Suprapubic skin (tissue), 4 donors: ENCODE data around the gene RPUSD3. TPM values are rescaled to one million over a fixed set of nuclear protein-coding genes. Genes with fewer than 3 reads are reported as not detected.

ENCODE experiments used
- DNase-seq, 2 donors: peaks; one replicate each; pipeline ENCODE4 v3.0.0-alpha.2; 2019; ENCODE audit warnings: low spot score in 2 of 2
- H3K27ac ChIP-seq: fragments of 200-600 bp; sonication (generic); one replicate; pipeline ENCODE4 v1.5.1; 2019
- H3K27me3 ChIP-seq: fragments of 200-600 bp; sonication (generic); one replicate; pipeline ENCODE4 v1.5.1; 2019
- H3K36me3 ChIP-seq: fragments of 200-600 bp; sonication (generic); one replicate; pipeline ENCODE4 v1.5.1; 2019
- H3K4me1 ChIP-seq: fragments of 200-600 bp; sonication (generic); one replicate; pipeline ENCODE4 v1.5.1; 2019
- H3K4me3 ChIP-seq: fragments of 200-600 bp; sonication (generic); one replicate; pipeline ENCODE4 v1.5.1; 2019; ENCODE audit warnings: mild to moderate bottlenecking
- H3K9me3 ChIP-seq: fragments of 200-600 bp; sonication (generic); one replicate; pipeline ENCODE4 v1.5.1; 2019
- EP300 ChIP-seq: sonication (generic); formaldehyde crosslinking; IDR thresholded peaks from one replicate; pipeline ENCODE4 v1.6.1; 2017; ENCODE audit warnings: antibody characterized with exemption
- POLR2A ChIP-seq, 2 donors: fragments of 450-650 bp; IDR thresholded peaks; one replicate each; pipeline ENCODE4 v1.6.1; 2017; ENCODE audit warnings: antibody characterized with exemption in 2 of 2, mild to moderate bottlenecking in 2 of 2, moderate library complexity in 2 of 2
- POLR2AphosphoS5 ChIP-seq, 3 donors: sonication (generic); formaldehyde crosslinking; IDR thresholded peaks; one replicate each; pipeline ENCODE4 v1.6.1; 2017; ENCODE audit warnings: antibody characterized with exemption in 3 of 3
- WGBS: methylation state at CpG from one replicate; pipeline ENCODE4 v1.1.5; 2018; 5-methylcytosine and 5-hydroxymethylcytosine counted together
- total RNA-seq, 4 donors: library from RNA; depleted of rRNA; stranded (reverse); fragments of >200 nt; gene quantifications; one replicate each; pipeline ENCODE4 v1.1.0, GENCODE V29; 2016
- TF ChIP-seq, protein P1 (sequence below), 2 donors: fragments of 200-600 bp in 1 of 2; fragments of 450-650 bp in 1 of 2; sonication (generic) in 1 of 2; IDR thresholded peaks; one replicate each; pipeline ENCODE4 v1.5.1; 2016 to 2019; ENCODE audit warnings: antibody characterized with exemption in 2 of 2, mild to moderate bottlenecking in 1 of 2, moderate library complexity in 1 of 2

RPUSD3 gene
- 10 to 100 TPM; 34.8 to 46.5 (median 42.1) TPM for total RNA-seq

DNA sequence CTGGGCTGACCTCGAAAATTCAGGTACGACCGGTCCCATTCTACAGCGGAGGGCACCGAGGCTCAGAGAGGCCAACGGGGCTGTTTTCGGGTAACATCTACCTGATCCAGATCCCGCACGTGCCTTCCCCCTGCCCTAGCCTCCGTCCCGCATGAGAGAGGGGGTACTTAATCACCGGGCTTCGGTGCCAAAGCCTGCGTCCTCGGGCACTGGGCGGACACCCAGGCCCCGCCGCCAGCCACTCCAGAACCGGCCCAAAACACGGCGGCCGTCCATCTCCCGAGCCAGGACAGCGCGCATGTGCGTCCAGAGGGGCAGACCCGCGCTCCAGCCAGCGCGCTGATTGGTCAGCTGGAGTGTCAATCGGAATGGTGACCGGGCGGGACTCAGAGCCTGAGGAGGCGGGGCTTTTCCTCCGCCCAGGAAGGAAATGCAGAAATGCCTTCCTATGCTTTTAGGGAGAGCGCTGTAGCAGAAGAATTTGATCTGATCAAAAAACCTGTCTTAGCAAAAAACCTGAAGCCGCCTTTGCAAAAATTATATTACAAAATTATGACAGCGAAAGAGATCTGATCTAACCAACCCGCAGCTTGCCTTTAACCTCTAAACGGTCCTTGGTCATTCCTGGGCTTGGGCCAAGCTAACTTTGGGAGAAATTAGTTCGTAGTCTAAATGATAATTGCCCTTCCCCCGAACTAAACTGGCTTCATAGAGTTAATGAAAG lies at the start of gene RPUSD3:
Gene RPUSD3, minus strand, starts transcription at position 294 of the 724 bp plus-strand sequence. Its CDS starts 18 bp downstream, at position 276.
- H3K9me3 ChIP-seq, result no peaks in the 10 kb centered on the region
- peaks cover 32% of the 10 kb centered on the region for H3K36me3 ChIP-seq
- peak within 1 kb of the TSS; percentile 74 for H3K4me3 ChIP-seq
- H3K27me3 ChIP-seq, result no peaks in the 10 kb centered on the region
- peaks cover 15% of the 10 kb centered on the region for H3K4me1 ChIP-seq
- peak within 1 kb of the TSS; percentile 69 for H3K27ac ChIP-seq
- DNase-seq, result peak; percentile 99
- under 1% methylated on average over 42 of the region's 42 CpGs for WGBS
- TF ChIP-seq, protein P1, sequence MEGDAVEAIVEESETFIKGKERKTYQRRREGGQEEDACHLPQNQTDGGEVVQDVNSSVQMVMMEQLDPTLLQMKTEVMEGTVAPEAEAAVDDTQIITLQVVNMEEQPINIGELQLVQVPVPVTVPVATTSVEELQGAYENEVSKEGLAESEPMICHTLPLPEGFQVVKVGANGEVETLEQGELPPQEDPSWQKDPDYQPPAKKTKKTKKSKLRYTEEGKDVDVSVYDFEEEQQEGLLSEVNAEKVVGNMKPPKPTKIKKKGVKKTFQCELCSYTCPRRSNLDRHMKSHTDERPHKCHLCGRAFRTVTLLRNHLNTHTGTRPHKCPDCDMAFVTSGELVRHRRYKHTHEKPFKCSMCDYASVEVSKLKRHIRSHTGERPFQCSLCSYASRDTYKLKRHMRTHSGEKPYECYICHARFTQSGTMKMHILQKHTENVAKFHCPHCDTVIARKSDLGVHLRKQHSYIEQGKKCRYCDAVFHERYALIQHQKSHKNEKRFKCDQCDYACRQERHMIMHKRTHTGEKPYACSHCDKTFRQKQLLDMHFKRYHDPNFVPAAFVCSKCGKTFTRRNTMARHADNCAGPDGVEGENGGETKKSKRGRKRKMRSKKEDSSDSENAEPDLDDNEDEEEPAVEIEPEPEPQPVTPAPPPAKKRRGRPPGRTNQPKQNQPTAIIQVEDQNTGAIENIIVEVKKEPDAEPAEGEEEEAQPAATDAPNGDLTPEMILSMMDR (IDR thresholded peaks at IDR 0.05), result no peak
- TF ChIP-seq EP300, result no peak
- no peak for TF ChIP-seq POLR2AphosphoS5 (IDR thresholded peaks at IDR 0.05)
- no peak for TF ChIP-seq POLR2A (IDR thresholded peaks at IDR 0.05)

DNA sequence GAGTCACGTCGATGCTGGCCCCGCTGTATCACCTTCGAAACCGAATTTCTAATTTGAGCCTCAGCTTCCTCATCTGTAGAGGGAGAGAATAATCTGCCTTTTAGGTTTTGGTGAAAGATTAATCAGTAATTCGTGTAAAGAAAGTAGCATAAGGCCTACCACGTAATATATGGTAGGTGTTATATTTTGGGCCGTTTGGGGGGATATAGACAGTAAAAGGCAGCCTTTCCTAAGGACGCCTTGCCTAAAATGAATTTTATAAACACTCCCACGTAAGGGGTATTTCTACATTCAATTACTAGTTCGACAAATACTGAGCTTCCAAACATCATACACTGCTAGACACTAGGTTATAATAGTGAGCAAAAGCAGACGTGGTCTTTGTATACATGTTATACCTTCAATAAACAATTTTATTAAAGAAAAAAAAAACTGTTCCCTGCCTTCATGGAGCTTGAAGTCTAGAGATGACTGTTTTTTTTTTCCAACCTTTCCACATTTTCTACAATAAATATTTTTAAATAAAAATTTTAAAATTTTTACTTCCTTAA lies 47.3 kb upstream of the RPUSD3 start:
- Histone ChIP-seq H3K4me3 (peak overlapping the region; percentile 86), H3K27ac (peak overlapping the region; percentile 96), H3K9me3 (no peaks in the 10 kb centered on the region), H3K27me3 (no peaks in the 10 kb centered on the region), H3K4me1 (peaks cover 35% of the 10 kb centered on the region), H3K36me3 (peaks cover 6% of the 10 kb centered on the region)
- TF ChIP-seq, protein P1 (IDR thresholded peaks at IDR 0.05), result no peak
- no peak for TF ChIP-seq EP300
- TF ChIP-seq POLR2AphosphoS5 (IDR thresholded peaks at IDR 0.05), result no peak
- TF ChIP-seq POLR2A (IDR thresholded peaks at IDR 0.05), result no peak
- DNase-seq, result no peak
- 5% methylated on average over 12 of the region's 12 CpGs for WGBS

- H3K27me3 ChIP-seq, result no peaks in the 10 kb centered on the region
- DNase-seq, result peak; percentile 94 to 95
- TF ChIP-seq, protein P1 (IDR thresholded peaks at IDR 0.05), result no peak
- TF ChIP-seq POLR2A (IDR thresholded peaks at IDR 0.05) (peak in 1 of 2 donors; percentile 88), POLR2AphosphoS5 (IDR thresholded peaks at IDR 0.05) (peak; percentile 56 to 76 (median 64)), EP300 (no peak)
- H3K4me3 ChIP-seq, result peak within 1 kb of the TSS; percentile 86
- peaks cover 6% of the 10 kb centered on the region for H3K36me3 ChIP-seq
- peak within 1 kb of the TSS; percentile 96 for H3K27ac ChIP-seq
- WGBS, result 0% methylated on average over 25 of the region's 62 CpGs
- no peaks in the 10 kb centered on the region for H3K9me3 ChIP-seq
- peaks cover 35% of the 10 kb centered on the region for H3K4me1 ChIP-seq
Measured at GRCh38 chr3:9890249-9891071, 46.7 kb upstream of the RPUSD3 start, which contains the start of gene JAGN1. Gene JAGN1, plus strand, starts transcription at chr3:9890610. Its CDS starts 113 bp downstream, at chr3:9890723.

GRCh38 chr3:9889405-9889804 lies 45.6 kb upstream of the RPUSD3 start:
- Histone ChIP-seq H3K27ac (no peak overlapping the region), H3K36me3 (peaks cover 6% of the 10 kb centered on the region), H3K4me3 (no peak overlapping the region), H3K9me3 (no peaks in the 10 kb centered on the region), H3K4me1 (peaks cover 42% of the 10 kb centered on the region), H3K27me3 (no peaks in the 10 kb centered on the region)
- 79% methylated on average over 5 of the region's 5 CpGs for WGBS
- TF ChIP-seq POLR2AphosphoS5 (IDR thresholded peaks at IDR 0.05) (no peak), POLR2A (IDR thresholded peaks at IDR 0.05) (no peak), EP300 (no peak)
- TF ChIP-seq, protein P1 (IDR thresholded peaks at IDR 0.05), result no peak
- no peak for DNase-seq
